ENCODE results near the gene TRIM66.

Gene TRIM66

GRCh38 chr11:8610532-8611116 is 71.8 kb downstream of the TRIM66 start:
- no peak for DNase-seq (ENCODE audit: low read depth)
- TF ChIP-seq CTCF (conservative IDR thresholded peaks at IDR 0.05; ENCODE audit: control insufficient read depth, insufficient read depth, low read depth, low read length) = no peak
- H3K4me3 ChIP-seq (ENCODE audit: control insufficient read depth, low read depth, low read length) = no peak overlapping the region

- peak; percentile 57 for DNase-seq (ENCODE audit: low read depth)
- TF ChIP-seq CTCF (conservative IDR thresholded peaks at IDR 0.05; ENCODE audit: control insufficient read depth, insufficient read depth, low read depth, low read length) = no peak
- H3K4me3 ChIP-seq (ENCODE audit: control insufficient read depth, low read depth, low read length) = no peak overlapping the region
These were observed 73.8 kb downstream of the TRIM66 start for GRCh38 chr11:8608652-8609051.

- no peak overlapping the region for H3K4me3 ChIP-seq (ENCODE audit: control insufficient read depth, low read depth, low read length)
- DNase-seq (ENCODE audit: low read depth) = peak; percentile 39
- TF ChIP-seq CTCF (conservative IDR thresholded peaks at IDR 0.05; ENCODE audit: control insufficient read depth, insufficient read depth, low read depth, low read length) = no peak
These were observed 76.4 kb downstream of the TRIM66 start for GRCh38 chr11:8605971-8606563.

- H3K4me3 ChIP-seq (ENCODE audit: control insufficient read depth, low read depth, low read length) = no peak overlapping the region
- DNase-seq (ENCODE audit: low read depth) = peak; percentile 100
- peak; percentile 92 for TF ChIP-seq CTCF (conservative IDR thresholded peaks at IDR 0.05; ENCODE audit: control insufficient read depth, insufficient read depth, low read depth, low read length)
These were observed 78.3 kb downstream of the TRIM66 start for GRCh38 chr11:8604078-8604723.

GRCh38 chr11:8603696-8604077 is 78.8 kb downstream of the TRIM66 start:
- peak; percentile 56 for DNase-seq (ENCODE audit: low read depth)

More at GRCh38 chr11:8603696-8604077, 78.8 kb downstream of the TRIM66 start:
- H3K4me3 ChIP-seq (ENCODE audit: control insufficient read depth, low read depth, low read length) = no peak overlapping the region
- no peak for TF ChIP-seq CTCF (conservative IDR thresholded peaks at IDR 0.05; ENCODE audit: control insufficient read depth, insufficient read depth, low read depth, low read length)

Data from fibroblast of mammary gland (primary cell).